ENCODE data around the gene TESK2. TPM values are rescaled to one million over a fixed set of nuclear protein-coding genes. Genes with fewer than 3 reads are reported as not detected.
"Not testable (repeated sequence)": the region's sequence is repeated elsewhere in the genome, so short reads cannot be mapped to it uniquely, and the experiment has no call there.

Gene TESK2
- polyA plus RNA-seq, 3 donors from 2014 or later: 1.8 to 3.3 TPM; not detected in 1

DNA sequence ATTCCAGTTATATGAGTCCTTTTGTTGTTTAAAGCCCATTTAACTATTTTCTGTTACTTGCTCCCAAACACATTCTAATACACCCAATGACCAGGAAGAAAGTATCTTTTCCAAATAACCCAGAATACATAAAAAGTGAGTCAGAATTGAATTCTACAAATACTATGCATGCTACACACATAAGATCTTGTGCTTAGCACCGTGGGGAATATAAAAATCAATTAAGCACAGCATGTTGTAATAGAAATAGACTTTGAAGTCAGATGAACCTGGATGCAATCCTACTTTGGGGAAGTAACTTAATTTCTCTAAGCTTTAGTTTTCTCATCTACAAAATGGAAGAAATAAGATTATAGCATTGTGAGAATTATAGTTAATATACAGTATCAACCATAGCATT lies 110.2 kb downstream of the TESK2 start:
- H3K4me3 Mint-ChIP-seq: no peak overlapping the region
- H3K27me3 Mint-ChIP-seq (ENCODE audit: low read depth in 3 of 3): peaks cover 0 to 2% (median 0%) of the 10 kb centered on the region in 3 donors
- no peak for DNase-seq
- peaks cover 0 to 3% (median 0%) of the 10 kb centered on the region in 3 donors for H3K36me3 Mint-ChIP-seq
- H3K9me3 Mint-ChIP-seq: no peaks in the 10 kb centered on the region
- no peaks in the 10 kb centered on the region for H3K4me1 Mint-ChIP-seq
- no peak overlapping the region for H3K27ac Mint-ChIP-seq

DNA sequence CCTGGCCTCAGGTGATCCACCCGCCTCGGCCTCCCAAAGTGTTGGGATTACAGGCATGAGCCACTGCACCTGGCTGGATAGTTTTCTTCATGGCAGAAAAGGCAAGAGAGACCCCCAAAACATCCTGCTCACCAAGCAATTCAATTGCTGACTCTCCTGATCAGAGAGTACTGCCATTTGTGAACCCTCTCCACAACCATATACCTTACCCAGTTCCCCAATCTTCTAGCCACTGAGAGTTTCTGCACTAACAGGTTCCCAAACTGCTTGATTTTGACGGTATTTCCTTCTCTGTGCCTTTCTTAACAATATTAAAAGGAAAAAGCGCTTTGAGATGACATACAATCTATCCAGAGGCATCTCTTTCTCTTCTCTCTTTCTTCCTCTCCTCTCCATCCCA lies 110.8 kb downstream of the TESK2 start:
- Mint-ChIP-seq H3K36me3 (peaks cover 0 to 3% (median 0%) of the 10 kb centered on the region in 3 donors), H3K4me1 (no peaks in the 10 kb centered on the region), H3K4me3 (no peak overlapping the region), H3K27me3 (ENCODE audit: low read depth in 3 of 3) (peaks cover 0 to 2% (median 0%) of the 10 kb centered on the region in 3 donors), H3K27ac (no peak overlapping the region), H3K9me3 (no peaks in the 10 kb centered on the region)
- DNase-seq: no peak

DNA sequence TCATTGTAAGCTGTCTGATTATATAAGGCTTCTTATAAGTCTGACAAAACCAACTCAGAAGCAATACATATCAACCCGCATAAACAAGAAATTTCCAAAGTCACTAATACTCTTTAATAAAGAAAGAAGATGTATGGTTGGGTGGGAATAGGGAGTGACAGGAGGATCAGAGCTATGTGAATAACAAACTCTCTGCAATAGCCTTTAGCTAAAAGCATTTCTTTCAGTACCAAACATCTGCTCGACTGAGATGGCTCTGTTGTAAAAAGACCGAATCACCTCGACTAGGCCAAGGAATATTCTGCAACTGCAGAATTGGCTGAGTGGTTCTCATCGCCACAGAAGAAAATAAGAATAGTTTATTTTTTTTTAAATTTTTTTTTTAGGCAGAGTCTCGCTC lies 111.4 kb downstream of the TESK2 start:
- Mint-ChIP-seq H3K27me3 (ENCODE audit: low read depth in 3 of 3) (peaks cover 0 to 2% (median 0%) of the 10 kb centered on the region in 3 donors), H3K9me3 (no peaks in the 10 kb centered on the region), H3K4me1 (no peaks in the 10 kb centered on the region), H3K4me3 (no peak overlapping the region), H3K36me3 (peaks cover 0 to 3% (median 0%) of the 10 kb centered on the region in 3 donors), H3K27ac (no peak overlapping the region)
- no peak for DNase-seq

DNA sequence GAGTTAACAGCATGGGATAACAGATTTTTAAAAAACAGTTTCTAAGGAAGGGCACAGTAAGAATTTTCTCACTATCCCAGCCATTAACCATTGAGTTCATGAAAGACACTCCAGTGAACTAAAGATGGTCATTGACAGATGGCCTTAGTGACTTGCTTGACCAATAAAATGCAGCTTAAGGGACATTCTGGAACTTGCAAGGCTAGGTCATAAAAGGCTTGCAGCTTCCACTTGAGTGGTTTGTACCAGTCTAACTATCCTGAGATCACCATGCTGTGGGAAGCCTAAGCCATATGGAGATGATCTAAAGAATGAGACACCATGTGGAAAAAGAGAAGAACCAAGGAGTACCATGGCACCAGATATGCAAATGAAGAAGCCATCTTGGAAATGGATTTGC lies 112.8 kb downstream of the TESK2 start:
- Mint-ChIP-seq H3K27ac (no peak overlapping the region), H3K36me3 (no peaks in the 10 kb centered on the region), H3K4me1 (peaks cover 0 to 2% of the 10 kb centered on the region in 2 donors), H3K4me3 (no peak overlapping the region), H3K9me3 (no peaks in the 10 kb centered on the region), H3K27me3 (ENCODE audit: low read depth in 3 of 3) (peaks cover 0 to 2% (median 0%) of the 10 kb centered on the region in 3 donors)
- no peak for DNase-seq

DNA sequence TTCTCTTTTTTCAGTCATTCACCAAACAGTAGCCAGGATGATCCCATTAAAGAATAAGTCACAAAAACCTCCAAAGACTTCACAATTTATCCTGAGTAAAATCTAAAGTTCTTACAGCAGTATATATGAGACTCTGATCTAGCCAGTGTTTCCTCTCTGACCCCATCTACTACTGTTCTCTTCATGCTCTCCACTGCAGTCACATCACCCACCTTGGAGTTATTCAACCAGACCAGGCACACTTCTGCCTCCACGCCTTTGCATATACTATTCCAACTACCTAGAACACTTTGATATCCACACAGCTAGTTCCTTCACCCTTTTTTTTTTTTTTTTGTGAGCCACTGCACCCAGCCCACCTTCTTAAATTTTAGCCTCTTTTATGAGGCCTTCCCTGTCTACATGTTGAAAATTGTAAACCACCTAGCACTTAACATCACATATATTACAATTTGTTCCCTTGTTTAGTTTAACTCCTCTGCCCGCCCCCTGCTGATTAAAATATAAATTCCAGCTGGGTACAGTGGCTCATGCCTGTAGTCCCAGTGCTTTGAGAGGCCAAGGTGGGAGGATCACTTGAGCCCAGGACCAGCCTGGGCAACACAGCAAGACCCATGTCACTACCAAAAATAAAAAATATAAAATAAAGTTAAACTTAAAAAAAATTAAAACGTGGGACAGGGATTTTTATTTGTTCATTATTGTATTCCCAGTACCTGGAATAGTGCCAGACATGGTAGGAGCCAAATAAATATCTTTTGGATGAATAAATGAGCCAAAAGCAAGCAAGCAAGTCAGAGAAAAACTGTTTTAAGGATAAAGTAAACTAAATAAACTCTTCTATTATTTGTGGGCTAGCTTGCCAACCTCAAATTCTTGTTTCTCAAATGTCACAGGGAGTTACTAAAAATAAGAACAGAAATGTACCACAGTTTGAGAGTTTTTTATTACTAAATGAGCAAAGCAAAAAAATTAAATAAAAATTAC lies 115.6 kb downstream of the TESK2 start:
- Mint-ChIP-seq H3K4me3 (no peak overlapping the region), H3K27me3 (ENCODE audit: low read depth in 3 of 3) (peaks cover 0 to 3% (median 0%) of the 10 kb centered on the region in 3 donors), H3K9me3 (no peaks in the 10 kb centered on the region), H3K4me1 (peaks cover 0 to 2% of the 10 kb centered on the region in 2 donors), H3K27ac (no peak overlapping the region), H3K36me3 (no peaks in the 10 kb centered on the region)
- no peak for DNase-seq

DNA sequence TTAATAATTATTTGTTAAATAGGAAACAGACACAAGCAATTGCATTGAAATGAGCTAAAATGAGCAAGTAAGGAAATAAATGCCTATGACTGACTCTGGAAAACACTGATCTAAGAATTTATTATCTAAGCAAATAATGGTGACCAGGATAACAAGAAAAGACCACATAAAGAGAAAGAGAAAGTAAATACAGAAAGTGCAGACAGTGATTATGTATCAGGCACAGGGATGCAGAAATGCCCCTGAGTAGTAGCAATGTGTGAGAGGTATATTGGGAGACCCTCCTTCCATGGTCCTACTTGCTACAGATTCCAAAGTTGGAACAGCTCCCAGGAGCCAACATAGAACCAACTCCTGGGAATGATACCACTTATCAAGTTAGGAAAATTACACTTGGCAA lies 117.4 kb downstream of the TESK2 start:
- Mint-ChIP-seq H3K36me3 (no peaks in the 10 kb centered on the region), H3K27me3 (ENCODE audit: low read depth in 3 of 3) (peaks cover 0 to 2% (median 0%) of the 10 kb centered on the region in 3 donors), H3K9me3 (no peaks in the 10 kb centered on the region), H3K27ac (no peak overlapping the region), H3K4me1 (peaks cover 0 to 2% of the 10 kb centered on the region in 2 donors), H3K4me3 (no peak overlapping the region)
- DNase-seq: no peak

DNA sequence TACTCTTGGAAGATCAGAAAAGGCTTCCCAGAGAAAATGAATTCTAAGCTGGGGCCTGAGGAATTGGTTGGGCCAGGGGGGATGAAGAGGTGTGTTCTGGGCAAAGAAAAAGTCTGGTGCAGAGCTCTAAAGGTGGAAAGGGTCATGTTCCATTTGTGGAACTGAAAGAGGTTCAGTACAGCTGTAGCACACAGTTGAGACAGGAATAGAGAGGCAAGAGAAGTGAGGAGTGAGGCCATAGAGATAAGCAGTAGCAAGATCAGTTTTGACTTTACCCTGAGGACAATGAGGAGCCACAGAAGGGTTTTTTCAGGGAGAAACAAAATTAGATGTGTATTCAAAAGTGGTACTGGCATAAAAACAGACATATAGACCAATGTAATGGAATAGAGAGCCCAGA lies 120.4 kb downstream of the TESK2 start:
- no peak for DNase-seq
- Mint-ChIP-seq H3K27ac (peak overlapping the region in 1 of 6 donors; percentile 15), H3K27me3 (ENCODE audit: low read depth in 3 of 3) (peaks cover 0 to 2% (median 0%) of the 10 kb centered on the region in 3 donors), H3K36me3 (no peaks in the 10 kb centered on the region), H3K4me3 (no peak overlapping the region), H3K4me1 (peaks cover 0 to 2% of the 10 kb centered on the region in 2 donors), H3K9me3 (no peaks in the 10 kb centered on the region)

DNA sequence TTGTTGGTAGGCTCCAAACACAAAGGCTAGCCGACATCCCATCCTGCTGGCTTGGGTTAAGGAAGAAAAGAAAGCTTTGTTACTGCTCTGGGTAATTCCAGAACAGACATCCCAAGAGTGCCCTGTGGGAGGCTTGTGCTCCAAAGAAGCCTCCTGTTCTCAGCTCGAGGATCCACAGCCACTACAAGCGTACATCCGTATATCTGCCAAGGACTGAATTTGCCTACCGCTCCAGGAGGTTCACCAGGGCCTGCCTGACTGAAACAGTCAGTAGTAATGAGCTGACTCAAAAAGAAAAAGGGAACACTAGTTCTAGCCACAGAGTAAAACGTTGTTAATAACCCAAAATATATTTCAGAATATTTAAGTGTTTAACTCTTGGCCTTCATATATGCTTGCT lies 125.9 kb downstream of the TESK2 start:
- Mint-ChIP-seq H3K27ac (no peak overlapping the region), H3K9me3 (no peaks in the 10 kb centered on the region), H3K27me3 (ENCODE audit: low read depth in 3 of 3) (no peaks in the 10 kb centered on the region), H3K4me1 (peaks cover under 1 to 2% of the 10 kb centered on the region in 2 donors), H3K36me3 (no peaks in the 10 kb centered on the region), H3K4me3 (no peak overlapping the region)
- no peak for DNase-seq

DNA sequence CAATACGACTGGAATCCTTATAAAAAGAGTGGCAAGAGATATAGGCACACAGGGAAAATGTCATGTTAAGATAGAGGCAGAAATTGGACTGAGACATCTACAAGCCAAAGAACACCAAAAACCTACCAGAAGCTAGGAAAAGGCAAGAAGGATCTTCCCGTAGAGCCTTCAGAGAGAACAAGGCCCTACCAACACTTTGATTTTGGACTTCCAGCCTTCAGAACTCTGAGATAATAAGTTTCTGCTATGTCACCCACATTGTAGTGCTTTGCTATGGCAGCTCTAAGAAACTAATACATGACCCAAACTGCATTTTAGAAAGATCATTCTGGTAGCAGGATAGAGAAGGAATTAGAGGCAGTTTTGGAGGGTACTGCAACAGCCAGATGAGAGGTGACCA lies 126.7 kb downstream of the TESK2 start:
- H3K4me3 Mint-ChIP-seq: no peak overlapping the region
- no peaks in the 10 kb centered on the region for H3K9me3 Mint-ChIP-seq
- peaks cover 3 to 8% of the 10 kb centered on the region in 2 donors for H3K4me1 Mint-ChIP-seq
- no peak overlapping the region for H3K27ac Mint-ChIP-seq
- H3K27me3 Mint-ChIP-seq (ENCODE audit: low read depth in 3 of 3): no peaks in the 10 kb centered on the region
- H3K36me3 Mint-ChIP-seq: no peaks in the 10 kb centered on the region
- DNase-seq: no peak

DNA sequence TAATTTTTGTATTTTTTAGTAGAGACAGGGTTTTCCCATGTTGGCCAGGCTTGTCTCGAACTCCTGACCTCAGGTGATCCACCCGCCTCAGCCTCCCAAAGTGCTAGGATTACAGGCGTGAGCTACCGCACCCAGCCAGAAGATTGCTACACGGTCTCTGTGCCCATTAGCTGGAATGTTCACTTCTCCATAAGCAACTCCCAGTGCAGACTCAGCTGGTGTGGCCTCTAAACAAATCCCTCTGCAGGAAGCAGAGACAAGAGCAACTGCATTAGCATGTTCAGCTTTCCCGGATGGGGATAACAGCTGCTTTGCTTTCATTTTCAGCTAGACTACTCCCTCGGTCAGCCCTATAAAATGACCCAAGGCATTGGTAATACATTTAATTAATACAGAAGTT lies 130.0 kb downstream of the TESK2 start:
- not testable (repeated sequence) for H3K27ac Mint-ChIP-seq; H3K4me1 Mint-ChIP-seq; H3K9me3 Mint-ChIP-seq; H3K27me3 Mint-ChIP-seq (ENCODE audit: low read depth in 3 of 3); H3K36me3 Mint-ChIP-seq; DNase-seq
- H3K4me3 Mint-ChIP-seq: peak overlapping the region in 1 of 5 donors; percentile 15

DNA sequence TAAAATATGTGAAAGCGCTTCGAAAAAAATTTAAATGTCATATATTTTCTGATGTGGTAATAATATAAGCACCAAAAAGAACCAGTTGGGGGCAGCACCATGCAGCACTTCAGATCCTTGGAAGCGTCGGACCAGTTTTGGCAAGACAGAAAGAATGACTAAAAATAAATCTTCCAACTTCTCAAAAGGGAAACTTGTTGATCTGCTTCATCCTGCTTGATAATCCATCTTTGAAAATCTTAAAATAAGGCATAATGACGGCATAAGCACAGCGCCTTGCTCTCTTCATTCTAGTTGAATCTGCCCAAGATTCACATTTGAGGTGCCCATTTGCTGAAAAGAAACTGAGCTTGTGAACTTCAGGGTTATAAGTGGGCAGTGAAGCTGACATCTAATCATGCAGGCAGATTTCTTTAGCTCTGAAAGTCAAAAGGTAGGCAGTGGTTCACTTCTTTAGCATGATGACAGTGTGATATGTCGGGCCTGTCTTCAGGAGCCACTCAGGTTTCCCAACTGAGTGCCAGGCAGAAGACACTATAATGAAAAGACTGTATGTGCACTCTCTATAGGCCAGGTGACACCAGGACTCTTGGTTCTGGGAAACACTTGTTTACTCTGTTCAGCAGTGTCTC lies 131.0 kb downstream of the TESK2 start:
- peak; percentile 27 to 49 (median 33) for DNase-seq
- Mint-ChIP-seq H3K4me1 (peaks cover 3 to 8% of the 10 kb centered on the region in 2 donors), H3K36me3 (peaks cover 0 to 3% (median 0%) of the 10 kb centered on the region in 3 donors), H3K27ac (no peak overlapping the region), H3K27me3 (ENCODE audit: low read depth in 3 of 3) (no peaks in the 10 kb centered on the region), H3K4me3 (no peak overlapping the region), H3K9me3 (no peaks in the 10 kb centered on the region)

DNA sequence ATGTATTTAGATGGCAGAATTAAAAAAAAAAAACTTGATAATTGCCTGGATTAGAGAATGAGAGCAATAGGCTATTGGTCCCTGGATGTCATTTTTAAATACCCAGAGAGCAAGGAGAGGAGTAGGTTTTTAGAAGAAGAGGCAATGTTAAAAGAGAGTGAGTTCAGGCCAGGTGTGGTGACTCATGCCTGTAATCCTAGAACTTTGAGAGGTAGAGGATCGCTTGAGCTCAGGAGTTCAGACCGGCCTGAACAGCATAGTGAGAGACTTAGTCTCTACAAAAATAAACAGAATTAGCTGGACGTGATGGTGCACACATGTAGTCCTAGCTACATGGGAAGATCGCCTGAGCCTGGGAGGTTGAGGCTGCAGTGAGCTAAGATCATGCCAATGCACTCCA lies 134.8 kb downstream of the TESK2 start:
- no peak for DNase-seq
- Mint-ChIP-seq H3K36me3 (peaks cover 0 to 3% (median 0%) of the 10 kb centered on the region in 3 donors), H3K4me1 (peaks cover 5 to 8% of the 10 kb centered on the region in 2 donors), H3K4me3 (no peak overlapping the region), H3K27ac (no peak overlapping the region), H3K9me3 (no peaks in the 10 kb centered on the region), H3K27me3 (ENCODE audit: low read depth in 3 of 3) (no peaks in the 10 kb centered on the region)

DNA sequence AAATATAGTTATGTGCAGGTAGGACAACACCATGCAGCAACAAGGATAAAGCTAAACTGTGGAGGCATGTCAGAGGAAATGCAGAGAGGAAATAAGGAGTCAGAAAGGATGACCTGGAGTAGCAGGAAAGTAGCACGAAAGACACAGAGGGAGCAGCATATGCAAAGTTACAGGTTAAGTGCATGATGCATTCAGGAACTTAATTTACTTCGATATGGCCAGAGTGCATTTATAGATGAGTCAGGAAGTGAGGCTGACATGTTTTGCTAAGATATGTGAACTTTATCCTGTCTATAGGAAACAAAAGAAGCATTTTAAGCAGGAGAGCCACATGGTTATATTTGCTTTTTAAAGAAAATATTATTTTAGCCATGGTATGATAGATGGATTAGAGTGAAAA lies 135.3 kb downstream of the TESK2 start:
- H3K4me3 Mint-ChIP-seq: no peak overlapping the region
- H3K36me3 Mint-ChIP-seq: peaks cover 0 to 3% (median 0%) of the 10 kb centered on the region in 3 donors
- no peaks in the 10 kb centered on the region for H3K27me3 Mint-ChIP-seq (ENCODE audit: low read depth in 3 of 3)
- H3K9me3 Mint-ChIP-seq: no peaks in the 10 kb centered on the region
- DNase-seq: no peak
- peak overlapping the region in 1 of 6 donors; percentile 17 for H3K27ac Mint-ChIP-seq
- H3K4me1 Mint-ChIP-seq: peaks cover 5 to 8% of the 10 kb centered on the region in 2 donors

DNA sequence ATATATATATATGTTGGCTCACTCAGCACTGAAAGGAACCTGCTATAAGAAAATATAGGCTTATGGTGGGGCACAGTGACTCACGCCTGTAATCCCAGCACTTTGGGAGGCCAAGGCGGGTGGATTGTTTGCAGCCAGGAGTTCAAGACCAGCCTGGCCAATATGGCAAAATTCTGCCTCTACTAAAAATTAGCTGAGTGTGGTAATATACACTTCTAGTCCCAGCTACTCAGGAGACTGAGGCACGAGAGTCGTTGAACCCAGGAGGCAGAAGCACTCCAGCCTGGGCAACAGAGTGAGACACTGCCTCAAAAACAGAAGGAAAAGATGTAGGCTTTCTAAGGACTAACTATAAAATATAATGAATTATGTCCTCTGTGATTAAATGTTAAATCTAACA lies 136.1 kb downstream of the TESK2 start:
- Mint-ChIP-seq H3K27ac (no peak overlapping the region), H3K4me3 (no peak overlapping the region), H3K36me3 (peaks cover 0 to 3% (median 0%) of the 10 kb centered on the region in 3 donors), H3K9me3 (no peaks in the 10 kb centered on the region), H3K27me3 (ENCODE audit: low read depth in 3 of 3) (no peaks in the 10 kb centered on the region), H3K4me1 (peaks cover 2 to 4% of the 10 kb centered on the region in 2 donors)
- DNase-seq: no peak

Data from immature natural killer cell (primary cell).